SIG-M5 (cell line): ENCODE results near the gene MAMDC2.

Source experiments
- DNase-seq: peaks from one replicate; lab custom pipeline; 2025; lab: John Stamatoyannopoulos, UW

Gene MAMDC2

GRCh38 chr9:70135176-70135575 is 91.5 kb downstream of the MAMDC2 start:
- DNase-seq = no peak

- no peak for DNase-seq
Observed at GRCh38 chr9:70136632-70137031, 93.0 kb downstream of the MAMDC2 start.

GRCh38 chr9:70137577-70137976 is 93.9 kb downstream of the MAMDC2 start:
- no peak for DNase-seq

- no peak for DNase-seq
Observed at GRCh38 chr9:70142101-70142500, 98.5 kb downstream of the MAMDC2 start.

- no peak for DNase-seq
Observed at GRCh38 chr9:70143394-70144130, 99.9 kb downstream of the MAMDC2 start.

- no peak for DNase-seq
Observed at GRCh38 chr9:70144131-70144503, 100.5 kb downstream of the MAMDC2 start.

- DNase-seq = no peak
Observed at GRCh38 chr9:70145981-70146380, 102.3 kb downstream of the MAMDC2 start.

- DNase-seq = no peak
Observed at GRCh38 chr9:70147196-70147595, 103.5 kb downstream of the MAMDC2 start.

GRCh38 chr9:70147651-70148050 is 104.0 kb downstream of the MAMDC2 start:
- no peak for DNase-seq

GRCh38 chr9:70152350-70152749 is 108.7 kb downstream of the MAMDC2 start:
- no peak for DNase-seq

- no peak for DNase-seq
Observed at GRCh38 chr9:70156729-70157128, 113.1 kb downstream of the MAMDC2 start.

GRCh38 chr9:70159630-70160029 is 116.0 kb downstream of the MAMDC2 start:
- DNase-seq = no peak

- no peak for DNase-seq
Observed at GRCh38 chr9:70160686-70161600, 117.3 kb downstream of the MAMDC2 start.

- no peak for DNase-seq
Observed at GRCh38 chr9:70165006-70165602, 121.5 kb downstream of the MAMDC2 start.

- no peak for DNase-seq
Observed at GRCh38 chr9:70168521-70168920, 124.9 kb downstream of the MAMDC2 start.

- no peak for DNase-seq
Observed at GRCh38 chr9:70169222-70169621, 125.6 kb downstream of the MAMDC2 start.

GRCh38 chr9:70170151-70170790 is 126.6 kb downstream of the MAMDC2 start:
- DNase-seq = no peak

- no peak for DNase-seq
Observed at GRCh38 chr9:70172532-70172931, 128.9 kb downstream of the MAMDC2 start.

GRCh38 chr9:70177121-70177520 is 133.5 kb downstream of the MAMDC2 start:
- no peak for DNase-seq

- no peak for DNase-seq
Observed at GRCh38 chr9:70192707-70193106, 149.1 kb downstream of the MAMDC2 start.

- no peak for DNase-seq
Observed at GRCh38 chr9:70195456-70195855, 151.8 kb downstream of the MAMDC2 start.
